ENCODE data around the gene SNAP25.

DNA sequence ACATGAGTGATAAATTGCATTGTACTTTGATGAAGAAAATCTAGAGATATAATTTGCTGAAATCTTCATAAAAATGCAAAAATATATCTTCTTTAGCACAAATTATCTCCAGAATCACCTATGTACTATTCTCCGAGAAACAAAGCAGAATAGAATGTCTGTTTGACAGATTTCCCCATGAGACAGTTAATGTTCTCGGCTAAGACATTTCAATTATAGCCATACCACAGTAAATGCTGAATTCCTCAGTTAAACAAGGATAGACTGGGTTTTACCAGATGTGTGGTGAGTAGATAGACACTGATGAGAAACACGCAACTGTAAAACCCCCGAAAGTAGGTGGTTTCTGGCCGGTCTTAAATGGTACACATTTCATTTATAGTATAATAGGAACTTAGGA, 69.8 kb downstream of the SNAP25 start:
- TF ChIP-seq RAD21 (CRISPR knock-in tag; conservative IDR thresholded peaks at IDR 0.05 in 1 of 2, IDR thresholded peaks at IDR 0.05 in 1 of 2) (no peak), LARP7 (IDR thresholded peaks at IDR 0.05) (no peak), TCF7 (IDR thresholded peaks at IDR 0.05; ENCODE audit: borderline replicate concordance) (no peak), ZNF551 (CRISPR knock-in tag; IDR thresholded peaks at IDR 0.05) (no peak), ZBTB1 (CRISPR knock-in tag; IDR thresholded peaks at IDR 0.05; ENCODE audit: borderline replicate concordance, low read depth) (no peak), HNRNPLL (IDR thresholded peaks at IDR 0.05; ENCODE audit: low read depth, low read length, poor library complexity, severe bottlenecking) (no peak), HDGF (IDR thresholded peaks at IDR 0.05) (no peak)
- TF ChIP-seq, protein P1, sequence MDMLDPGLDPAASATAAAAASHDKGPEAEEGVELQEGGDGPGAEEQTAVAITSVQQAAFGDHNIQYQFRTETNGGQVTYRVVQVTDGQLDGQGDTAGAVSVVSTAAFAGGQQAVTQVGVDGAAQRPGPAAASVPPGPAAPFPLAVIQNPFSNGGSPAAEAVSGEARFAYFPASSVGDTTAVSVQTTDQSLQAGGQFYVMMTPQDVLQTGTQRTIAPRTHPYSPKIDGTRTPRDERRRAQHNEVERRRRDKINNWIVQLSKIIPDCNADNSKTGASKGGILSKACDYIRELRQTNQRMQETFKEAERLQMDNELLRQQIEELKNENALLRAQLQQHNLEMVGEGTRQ (CRISPR knock-in tag; IDR thresholded peaks at IDR 0.05) = no peak
